GM12865 (cell line): Measurements from ENCODE around the gene PMF1.

Experiments used
- DNase-seq: peaks from one replicate; pipeline ENCODE4 v3.0.0; 2010; ENCODE audit warnings: low read depth
- H3K4me3 ChIP-seq: 2 replicates; pipeline ENCODE4 v1.5.1; 2011; ENCODE audit warnings: mild to moderate bottlenecking, low read depth, low read length, control low read depth
- CTCF ChIP-seq: IDR thresholded peaks from 2 replicates; pipeline ENCODE4 v1.5.1; 2011; ENCODE audit warnings: low read length, control low read depth, low read depth, inconsistent platforms; ENCODE audit not compliant: insufficient read depth; ENCODE audit errors: missing control alignments

Gene PMF1

DNA sequence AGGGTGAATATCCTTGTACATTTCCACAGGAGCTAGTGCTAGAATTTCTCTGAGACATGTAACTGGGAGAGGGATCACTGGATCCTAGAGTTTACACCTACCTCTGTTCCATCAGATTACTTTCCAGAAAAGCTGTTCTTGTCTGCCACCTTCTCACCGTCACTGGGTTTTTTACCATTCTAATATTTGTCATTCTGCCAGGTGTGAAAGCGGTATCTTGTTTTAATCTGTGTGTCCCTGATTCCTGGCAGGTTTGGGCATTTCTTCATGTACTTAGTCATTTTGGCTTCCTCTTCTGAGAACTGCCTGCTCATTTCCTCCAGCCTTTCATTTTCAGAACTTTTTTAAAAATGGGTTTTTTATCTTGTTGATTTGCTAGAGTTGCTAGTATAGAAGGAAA, 5.1 kb downstream of the PMF1 start:
- peak; percentile 79 for DNase-seq
- no peak for TF ChIP-seq CTCF
- H3K4me3 ChIP-seq, result peak overlapping the region; percentile 37

DNA sequence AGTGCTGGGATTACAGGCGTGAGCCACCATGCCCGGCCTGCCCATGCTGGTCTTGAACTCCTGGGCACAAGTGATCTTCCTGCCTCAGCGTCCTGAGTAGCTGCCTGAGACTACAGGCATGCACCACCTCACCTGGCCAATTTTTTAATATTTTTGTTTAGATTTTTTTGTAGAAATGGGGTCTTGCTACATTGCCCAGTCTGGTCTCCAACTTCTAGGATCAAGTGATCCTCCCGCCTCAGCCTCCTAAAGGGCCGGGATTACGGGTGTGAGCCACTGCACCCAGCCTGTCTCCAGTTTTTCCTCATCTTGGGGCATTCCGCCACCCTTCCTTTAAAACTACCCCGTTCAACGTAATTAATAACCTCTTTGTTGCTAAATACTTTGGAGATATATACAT, 7.4 kb downstream of the PMF1 start:
- no peak for DNase-seq
- no peak for TF ChIP-seq CTCF
- no peak overlapping the region for H3K4me3 ChIP-seq

GRCh38 chr1:156221986-156222692, 9.3 kb downstream of the PMF1 start:
- no peak for DNase-seq
- H3K4me3 ChIP-seq, result no peak overlapping the region
- TF ChIP-seq CTCF, result no peak

DNA sequence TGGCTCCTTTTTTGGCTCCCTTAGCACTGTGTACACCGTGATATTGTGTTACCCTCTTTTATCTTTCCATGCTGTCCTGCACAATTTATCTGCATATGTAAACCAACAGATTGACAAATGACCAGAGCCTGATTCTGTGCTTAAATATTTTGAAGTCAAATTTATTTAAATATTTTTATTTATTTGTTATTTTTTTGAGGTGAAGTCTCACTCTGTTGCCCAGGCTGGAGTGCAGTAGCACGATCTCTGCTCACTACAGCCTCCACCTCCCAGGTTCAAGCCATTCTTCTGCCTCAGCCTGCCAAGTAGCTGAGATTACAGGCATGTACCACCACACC, 12.8 kb downstream of the PMF1 start:
- DNase-seq, result no peak
- TF ChIP-seq CTCF, result no peak
- H3K4me3 ChIP-seq, result no peak overlapping the region

DNA sequence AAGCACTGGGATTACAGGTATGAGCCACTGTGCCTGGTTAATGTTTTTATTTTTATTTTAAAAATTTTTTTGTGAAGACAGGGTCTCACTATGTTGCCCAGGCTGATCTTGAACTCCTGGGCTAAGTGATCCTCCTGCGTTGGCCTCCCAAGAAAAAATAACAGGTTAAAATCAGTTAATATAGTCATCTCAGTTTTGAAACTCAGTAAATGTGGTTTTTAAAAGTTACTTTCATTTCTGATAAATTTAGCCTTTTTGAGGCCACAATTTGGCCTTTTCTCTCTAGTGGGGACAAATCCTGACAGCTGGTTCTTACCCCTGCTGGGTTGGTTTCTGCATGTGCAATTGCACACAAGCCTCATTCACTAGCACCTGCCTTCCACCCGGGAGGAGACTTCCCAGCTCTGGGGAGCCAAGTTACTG, 13.3 kb downstream of the PMF1 start:
- no peak for TF ChIP-seq CTCF
- no peak overlapping the region for H3K4me3 ChIP-seq
- DNase-seq, result peak; percentile 94

- no peak for TF ChIP-seq CTCF
- DNase-seq, result no peak
- no peak overlapping the region for H3K4me3 ChIP-seq
These were observed 14.0 kb downstream of the PMF1 start for GRCh38 chr1:156226782-156227181.

- DNase-seq, result no peak
- no peak overlapping the region for H3K4me3 ChIP-seq
- TF ChIP-seq CTCF, result no peak
These were observed 15.7 kb downstream of the PMF1 start for GRCh38 chr1:156228501-156228900.
